Thoracic aorta (tissue), 2 donors: ENCODE measurements around the gene RUNX1. TPM values are rescaled to one million over a fixed set of nuclear protein-coding genes. Genes with fewer than 3 reads are reported as not detected.
A peak's percentile ranks its signal among the peaks of the same experiment; 100 is the strongest.

ENCODE experiments used
- ATAC-seq: fragments of 150-250 bp; one replicate; pipeline ENCODE4 v1.8.0; 2017; ENCODE audit warnings: low read depth; ENCODE audit not compliant: insufficient number of reproducible peaks, low FRiP score
- DNase-seq: peaks from one replicate; pipeline ENCODE4 v3.0.0-alpha.2; 2020; ENCODE audit warnings: low spot score
- H3K27ac ChIP-seq, 2 donors: fragments of 200-600 bp; sonication (generic); 1 replicate in 1 of 2; 2 replicates in 1 of 2; pipeline ENCODE4 v1.5.1; 2016; ENCODE audit warnings: mild to moderate bottlenecking in 2 of 2, moderate library complexity in 2 of 2
- H3K27me3 ChIP-seq: fragments of 200-600 bp; sonication (generic); replicated peaks from 2 replicates; pipeline ENCODE4 v1.6.0; 2016; ENCODE audit warnings: mild to moderate bottlenecking; ENCODE audit not compliant: insufficient read depth
- H3K36me3 ChIP-seq: fragments of 200-600 bp; sonication (generic); one replicate; pipeline ENCODE4 v1.5.1; 2016
- H3K4me1 ChIP-seq, 2 donors: fragments of 200-600 bp; sonication (generic); 1 replicate in 1 of 2; 2 replicates in 1 of 2; pipeline versions ENCODE4 v1.5.1 to v1.6.0; 2016; ENCODE audit warnings: low read depth in 2 of 2, mild to moderate bottlenecking in 1 of 2; ENCODE audit not compliant: control insufficient read depth in 1 of 2
- H3K4me3 ChIP-seq: fragments of 200-600 bp; sonication (generic); 2 replicates; pipeline ENCODE4 v1.5.1; 2016; ENCODE audit warnings: mild to moderate bottlenecking
- H3K9me3 ChIP-seq: fragments of 200-600 bp; sonication (generic); 2 replicates; pipeline ENCODE4 v1.5.1; 2016
- total RNA-seq, 2 donors: library from RNA; depleted of rRNA; stranded (reverse); fragments of >200 nt; gene quantifications; one replicate each; pipeline versions ENCODE4 v1.1.0 to v1.2.3, GENCODE V29; 2016
- TF ChIP-seq, protein P1 (sequence below): fragments of 200-600 bp; sonication (generic); IDR thresholded peaks from one replicate; pipeline ENCODE4 v1.5.1; 2019; ENCODE audit warnings: antibody characterized with exemption

RUNX1 gene
- total RNA-seq, 2 donors from 2014 or later = 47.4 to 64.7 TPM

DNA sequence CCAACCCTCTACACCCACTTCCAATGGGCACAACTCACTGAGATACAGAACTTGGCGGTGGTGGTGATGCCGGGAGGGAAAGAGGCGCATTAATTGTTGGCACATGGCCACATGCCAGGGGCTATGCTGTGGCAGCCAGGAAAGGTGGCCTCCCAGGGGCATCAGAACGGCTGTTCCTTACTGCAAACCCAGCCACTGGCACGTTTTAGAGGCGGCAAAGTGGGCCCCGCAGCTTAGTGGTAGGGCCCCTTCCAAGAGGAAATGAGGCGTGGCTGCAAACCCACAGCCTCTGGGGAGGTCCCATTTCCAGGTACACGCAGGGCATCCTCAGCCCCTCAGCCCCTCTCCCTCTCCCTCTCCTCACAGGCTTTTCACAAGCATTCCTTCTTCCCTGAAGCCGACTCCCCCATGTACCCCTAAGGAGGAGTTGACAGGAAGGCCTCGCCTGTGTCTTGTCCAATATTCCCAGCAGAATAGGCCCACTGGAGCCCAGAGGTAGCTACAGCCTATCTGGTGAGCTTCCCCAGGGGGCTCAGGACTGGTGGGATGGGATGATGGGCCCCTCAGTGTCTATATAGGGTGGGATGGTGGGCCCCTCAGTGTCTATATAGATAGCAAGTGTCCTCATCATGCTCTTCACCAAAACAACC, 214.1 kb downstream of the RUNX1 start:
- no peak for DNase-seq
- H3K27me3 ChIP-seq = no peaks in the 10 kb centered on the region
- no peaks in the 10 kb centered on the region for H3K36me3 ChIP-seq
- H3K4me1 ChIP-seq = peaks cover 5 to 26% of the 10 kb centered on the region in 2 donors
- no peaks in the 10 kb centered on the region for H3K9me3 ChIP-seq
- TF ChIP-seq, protein P1, sequence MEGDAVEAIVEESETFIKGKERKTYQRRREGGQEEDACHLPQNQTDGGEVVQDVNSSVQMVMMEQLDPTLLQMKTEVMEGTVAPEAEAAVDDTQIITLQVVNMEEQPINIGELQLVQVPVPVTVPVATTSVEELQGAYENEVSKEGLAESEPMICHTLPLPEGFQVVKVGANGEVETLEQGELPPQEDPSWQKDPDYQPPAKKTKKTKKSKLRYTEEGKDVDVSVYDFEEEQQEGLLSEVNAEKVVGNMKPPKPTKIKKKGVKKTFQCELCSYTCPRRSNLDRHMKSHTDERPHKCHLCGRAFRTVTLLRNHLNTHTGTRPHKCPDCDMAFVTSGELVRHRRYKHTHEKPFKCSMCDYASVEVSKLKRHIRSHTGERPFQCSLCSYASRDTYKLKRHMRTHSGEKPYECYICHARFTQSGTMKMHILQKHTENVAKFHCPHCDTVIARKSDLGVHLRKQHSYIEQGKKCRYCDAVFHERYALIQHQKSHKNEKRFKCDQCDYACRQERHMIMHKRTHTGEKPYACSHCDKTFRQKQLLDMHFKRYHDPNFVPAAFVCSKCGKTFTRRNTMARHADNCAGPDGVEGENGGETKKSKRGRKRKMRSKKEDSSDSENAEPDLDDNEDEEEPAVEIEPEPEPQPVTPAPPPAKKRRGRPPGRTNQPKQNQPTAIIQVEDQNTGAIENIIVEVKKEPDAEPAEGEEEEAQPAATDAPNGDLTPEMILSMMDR = no peak
- no peak for ATAC-seq
- peak overlapping the region; percentile 5 to 14 for H3K27ac ChIP-seq
- no peak overlapping the region for H3K4me3 ChIP-seq

DNA sequence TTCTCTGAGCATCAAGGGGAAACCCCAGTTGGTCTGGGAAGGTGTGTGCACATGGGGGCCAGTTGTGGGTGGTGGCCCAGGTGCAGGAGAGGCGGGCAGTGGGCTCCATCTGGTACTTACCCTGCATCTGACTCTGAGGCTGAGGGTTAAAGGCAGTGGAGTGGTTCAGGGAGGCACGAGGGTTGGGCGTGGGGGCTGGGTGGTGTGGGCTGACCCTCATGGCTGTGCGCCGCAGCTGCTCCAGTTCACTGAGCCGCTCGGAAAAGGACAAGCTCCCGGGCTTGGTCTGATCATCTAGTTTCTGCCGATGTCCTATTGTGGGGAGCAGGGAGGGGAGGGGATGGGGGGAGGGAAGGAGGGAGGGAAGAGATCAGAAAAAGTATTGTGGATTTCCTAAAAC, 214.8 kb downstream of the RUNX1 start:
- no peaks in the 10 kb centered on the region for H3K36me3 ChIP-seq
- peaks cover 5 to 26% of the 10 kb centered on the region in 2 donors for H3K4me1 ChIP-seq
- H3K4me3 ChIP-seq = no peak overlapping the region
- TF ChIP-seq, protein P1 = no peak
- ATAC-seq = no peak
- DNase-seq = no peak
- H3K27me3 ChIP-seq = no peaks in the 10 kb centered on the region
- H3K9me3 ChIP-seq = no peaks in the 10 kb centered on the region
- no peak overlapping the region for H3K27ac ChIP-seq

DNA sequence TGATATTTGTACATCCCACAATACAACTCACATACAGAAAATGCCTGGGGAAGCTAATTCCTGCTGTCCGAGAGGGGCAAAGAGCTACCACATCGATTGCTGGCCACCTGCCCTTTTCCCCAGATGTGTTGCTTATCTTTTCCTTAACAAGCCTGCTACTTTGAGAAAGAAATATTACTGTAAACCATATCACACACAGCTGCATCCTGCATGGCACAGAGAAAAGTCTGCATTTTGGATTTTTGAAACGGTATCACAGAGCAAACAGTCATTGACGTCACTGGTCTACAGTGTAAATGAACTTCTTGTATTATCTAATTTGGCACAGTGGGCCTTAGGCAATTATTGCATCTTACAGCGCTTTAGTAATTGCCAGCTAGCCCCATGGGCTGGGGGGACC, 215.6 kb downstream of the RUNX1 start:
- ATAC-seq (no peak), DNase-seq (no peak)
- Histone ChIP-seq H3K9me3 (no peaks in the 10 kb centered on the region), H3K27ac (no peak overlapping the region), H3K36me3 (no peaks in the 10 kb centered on the region), H3K27me3 (no peaks in the 10 kb centered on the region), H3K4me1 (peaks cover 5 to 26% of the 10 kb centered on the region in 2 donors), H3K4me3 (no peak overlapping the region)
- TF ChIP-seq, protein P1 = no peak

DNA sequence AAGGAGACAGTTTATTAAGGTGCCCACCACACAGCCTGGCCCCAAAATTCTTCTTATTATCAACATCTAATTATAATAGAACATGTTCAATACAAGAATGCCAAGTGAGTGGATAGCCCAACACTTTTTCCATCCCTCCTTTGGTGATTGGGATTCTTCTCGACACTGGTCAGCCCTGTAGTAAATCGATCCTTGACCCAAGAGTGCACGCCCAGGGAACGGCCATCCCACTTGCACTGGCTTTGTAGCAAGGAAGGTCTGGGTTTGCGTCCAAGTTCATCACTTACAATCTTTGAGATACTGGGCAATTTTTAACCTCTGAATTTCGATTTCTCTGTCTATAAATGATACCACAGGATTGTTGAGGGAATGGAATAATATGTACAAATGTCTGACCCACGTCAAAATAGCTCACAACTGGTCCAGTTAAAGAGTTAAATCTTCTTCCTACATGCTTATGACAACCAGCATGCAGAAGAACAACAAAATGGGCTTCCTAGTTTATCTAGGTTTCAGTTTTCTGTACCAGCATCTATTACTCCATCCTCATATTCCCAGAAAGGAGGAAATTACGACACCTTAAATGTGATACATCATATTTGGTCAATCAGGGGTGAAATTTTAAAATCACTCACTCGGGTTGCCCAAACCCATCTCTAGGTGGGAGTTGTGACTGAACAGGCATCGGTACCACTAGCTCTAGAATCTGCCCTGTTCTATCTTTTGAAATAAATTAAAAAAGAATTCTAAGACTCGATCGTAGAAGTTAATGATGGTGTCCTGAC, 218.5 kb downstream of the RUNX1 start:
- H3K4me3 ChIP-seq = no peak overlapping the region
- H3K9me3 ChIP-seq = no peaks in the 10 kb centered on the region
- TF ChIP-seq, protein P1 = no peak
- H3K27me3 ChIP-seq = no peaks in the 10 kb centered on the region
- no peak overlapping the region for H3K27ac ChIP-seq
- H3K36me3 ChIP-seq = no peaks in the 10 kb centered on the region
- ATAC-seq = no peak
- DNase-seq = no peak
- H3K4me1 ChIP-seq = peaks cover 5 to 6% of the 10 kb centered on the region in 2 donors

DNA sequence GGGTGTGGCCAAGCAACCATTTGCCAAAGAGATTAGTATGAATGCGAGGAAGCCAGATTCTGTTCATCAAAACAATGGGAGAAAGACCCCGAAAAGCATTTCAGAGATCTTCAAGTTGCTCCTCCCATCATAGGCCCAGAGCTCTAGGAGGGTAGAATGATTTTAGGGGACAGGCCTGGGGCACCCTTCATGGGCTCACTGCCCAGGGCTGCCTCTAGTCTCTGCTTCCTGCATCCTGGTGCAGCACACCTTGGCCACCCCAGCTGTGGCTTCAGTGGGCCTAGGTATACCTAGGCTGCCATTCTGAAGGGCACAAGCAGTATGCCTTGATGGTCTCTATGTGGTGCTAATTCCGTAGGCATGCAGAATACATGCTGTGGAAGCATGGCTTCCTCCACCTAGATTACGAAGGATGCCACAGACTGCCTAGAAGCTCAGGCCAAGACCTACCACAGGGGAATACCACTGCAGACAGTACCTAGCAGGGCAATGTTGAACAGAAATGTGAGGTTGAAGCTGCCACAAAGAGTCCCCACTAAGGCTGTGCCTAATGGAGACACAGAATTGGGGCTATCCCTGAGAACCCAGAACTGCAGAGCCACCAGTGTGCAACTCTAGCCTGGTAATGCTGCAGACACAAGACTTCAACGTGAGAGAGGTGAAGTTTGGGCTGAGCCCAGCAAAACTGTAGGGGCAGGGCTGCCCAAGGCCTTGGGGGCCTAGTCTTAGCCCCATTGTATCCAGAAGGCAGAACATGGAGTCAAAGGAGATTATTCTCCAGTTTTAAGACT, 221.5 kb downstream of the RUNX1 start:
- no peak for DNase-seq
- Histone ChIP-seq H3K4me3 (no peak overlapping the region), H3K36me3 (no peaks in the 10 kb centered on the region), H3K9me3 (no peaks in the 10 kb centered on the region), H3K27ac (no peak overlapping the region), H3K27me3 (no peaks in the 10 kb centered on the region), H3K4me1 (no peaks in the 10 kb centered on the region)
- TF ChIP-seq, protein P1 = no peak
- ATAC-seq = no peak
